Rectal smooth muscle tissue (tissue), 1 donor: ENCODE data around the gene LYG2.
"Not testable (repeated sequence)": the region's sequence is repeated elsewhere in the genome, so short reads cannot be mapped to it uniquely, and the experiment has no call there.

Experiments used
- H3K27ac ChIP-seq: one replicate; pipeline ENCODE4 v1.7.0; 2013; ENCODE audit warnings: low read depth, low read length, inconsistent platforms
- H3K27me3 ChIP-seq: one replicate; pipeline ENCODE4 v1.7.0; 2013; ENCODE audit warnings: low read length; ENCODE audit not compliant: control insufficient read depth, insufficient read depth
- H3K36me3 ChIP-seq: one replicate; pipeline ENCODE4 v1.7.0; 2013; ENCODE audit warnings: low read length; ENCODE audit not compliant: control insufficient read depth, insufficient read depth
- H3K4me1 ChIP-seq: one replicate; pipeline ENCODE4 v1.7.0; 2013; ENCODE audit warnings: low read length; ENCODE audit not compliant: control insufficient read depth, insufficient read depth
- H3K4me3 ChIP-seq: one replicate; pipeline ENCODE4 v1.7.0; 2013; ENCODE audit warnings: low read length
- H3K9ac ChIP-seq: one replicate; pipeline ENCODE4 v1.7.0; 2013; ENCODE audit warnings: low read length

LYG2 gene

GRCh38 chr2:99255491-99256318 is at the start of gene LYG2:
Gene LYG2, minus strand, starts transcription at chr2:99255666. Its CDS starts 1,406 bp downstream, at chr2:99254260.
- Histone ChIP-seq H3K4me3 (no peak within 1 kb of the TSS), H3K4me1 (no peaks in the 10 kb centered on the region), H3K9ac (no peak within 1 kb of the TSS), H3K36me3 (no peaks in the 10 kb centered on the region), H3K27ac (no peak within 1 kb of the TSS), H3K27me3 (no peaks in the 10 kb centered on the region)

- H3K27me3 ChIP-seq, H3K4me3 ChIP-seq, H3K9ac ChIP-seq, H3K36me3 ChIP-seq, H3K4me1 ChIP-seq, H3K27ac ChIP-seq: not testable (repeated sequence)
Observed at GRCh38 chr2:99301097-99301496, 45.6 kb upstream of the LYG2 start, which contains the start of gene LYG1. Gene LYG1, minus strand, starts transcription at chr2:99301197. Its CDS starts 5,527 bp downstream, at chr2:99295670.

GRCh38 chr2:99299580-99299979 is 44.1 kb upstream of the LYG2 start:
- Histone ChIP-seq H3K9ac (no peak overlapping the region), H3K27me3 (no peaks in the 10 kb centered on the region), H3K27ac (no peak overlapping the region), H3K36me3 (no peaks in the 10 kb centered on the region), H3K4me1 (no peaks in the 10 kb centered on the region), H3K4me3 (no peak overlapping the region)

- H3K9ac ChIP-seq: no peak overlapping the region
Observed at GRCh38 chr2:99297994-99298393, 42.5 kb upstream of the LYG2 start.

GRCh38 chr2:99285526-99285925 is 30.1 kb upstream of the LYG2 start:
- Histone ChIP-seq H3K27me3 (no peaks in the 10 kb centered on the region), H3K36me3 (no peaks in the 10 kb centered on the region), H3K9ac (no peak overlapping the region), H3K27ac (no peak overlapping the region), H3K4me1 (no peaks in the 10 kb centered on the region), H3K4me3 (no peak overlapping the region)

More at GRCh38 chr2:99297994-99298393, 42.5 kb upstream of the LYG2 start:
- Histone ChIP-seq H3K4me1 (no peaks in the 10 kb centered on the region), H3K36me3 (no peaks in the 10 kb centered on the region), H3K27ac (no peak overlapping the region), H3K27me3 (no peaks in the 10 kb centered on the region), H3K4me3 (no peak overlapping the region)

GRCh38 chr2:99279969-99280695 is 24.7 kb upstream of the LYG2 start:
- Histone ChIP-seq H3K9ac (no peak overlapping the region), H3K27ac (no peak overlapping the region), H3K27me3 (no peaks in the 10 kb centered on the region), H3K36me3 (no peaks in the 10 kb centered on the region), H3K4me3 (no peak overlapping the region), H3K4me1 (no peaks in the 10 kb centered on the region)

GRCh38 chr2:99278793-99279291 is 23.4 kb upstream of the LYG2 start:
- Histone ChIP-seq H3K27ac (no peak overlapping the region), H3K27me3 (no peaks in the 10 kb centered on the region), H3K9ac (no peak overlapping the region), H3K4me3 (no peak overlapping the region), H3K4me1 (no peaks in the 10 kb centered on the region), H3K36me3 (no peaks in the 10 kb centered on the region)

GRCh38 chr2:99278195-99278765 is 22.8 kb upstream of the LYG2 start:
- not testable (repeated sequence) for H3K9ac ChIP-seq, H3K27me3 ChIP-seq, H3K4me1 ChIP-seq, H3K36me3 ChIP-seq, H3K27ac ChIP-seq, H3K4me3 ChIP-seq

GRCh38 chr2:99275882-99276281 is 20.4 kb upstream of the LYG2 start:
- Histone ChIP-seq H3K9ac (no peak overlapping the region), H3K36me3 (no peaks in the 10 kb centered on the region), H3K4me1 (no peaks in the 10 kb centered on the region), H3K27ac (no peak overlapping the region), H3K27me3 (no peaks in the 10 kb centered on the region), H3K4me3 (no peak overlapping the region)

GRCh38 chr2:99261242-99261641 is 5.8 kb upstream of the LYG2 start:
- Histone ChIP-seq H3K9ac (no peak overlapping the region), H3K27me3 (no peaks in the 10 kb centered on the region), H3K4me1 (no peaks in the 10 kb centered on the region), H3K27ac (no peak overlapping the region), H3K4me3 (no peak overlapping the region), H3K36me3 (no peaks in the 10 kb centered on the region)

GRCh38 chr2:99260184-99260583 is 4.7 kb upstream of the LYG2 start:
- Histone ChIP-seq H3K4me1 (no peaks in the 10 kb centered on the region), H3K27me3 (no peaks in the 10 kb centered on the region), H3K27ac (no peak overlapping the region), H3K36me3 (no peaks in the 10 kb centered on the region), H3K9ac (no peak overlapping the region), H3K4me3 (no peak overlapping the region)

- no peak overlapping the region for H3K9ac ChIP-seq
- no peaks in the 10 kb centered on the region for H3K27me3 ChIP-seq
- no peak overlapping the region for H3K4me3 ChIP-seq
- no peak overlapping the region for H3K27ac ChIP-seq
- no peaks in the 10 kb centered on the region for H3K4me1 ChIP-seq
- no peaks in the 10 kb centered on the region for H3K36me3 ChIP-seq
Observed at GRCh38 chr2:99259465-99259864, 4.0 kb upstream of the LYG2 start.
